ENCODE measurements around the gene LRFN2.

The LRFN2 gene

DNA sequence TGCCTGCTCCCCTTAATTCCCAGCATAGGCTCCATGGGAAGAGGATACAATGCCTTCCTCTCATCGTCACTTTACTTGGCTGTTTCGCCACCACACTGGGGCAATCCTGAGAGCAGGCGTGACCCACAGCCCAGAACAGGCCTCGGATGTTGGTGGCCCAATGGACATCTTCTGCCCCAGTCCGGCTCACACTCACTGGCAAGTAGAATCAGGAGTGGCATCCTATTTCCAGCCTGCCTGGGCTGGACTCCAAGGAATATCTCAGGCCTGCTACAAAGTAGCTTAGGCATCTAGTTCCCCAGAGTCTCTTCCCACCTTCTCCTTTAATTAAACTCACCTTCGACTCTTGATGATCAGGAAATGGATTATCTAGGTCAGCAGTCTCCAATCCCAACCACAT, 110.5 kb downstream of the LRFN2 start:
- no peak for DNase-seq (ENCODE audit: low spot score)

DNA sequence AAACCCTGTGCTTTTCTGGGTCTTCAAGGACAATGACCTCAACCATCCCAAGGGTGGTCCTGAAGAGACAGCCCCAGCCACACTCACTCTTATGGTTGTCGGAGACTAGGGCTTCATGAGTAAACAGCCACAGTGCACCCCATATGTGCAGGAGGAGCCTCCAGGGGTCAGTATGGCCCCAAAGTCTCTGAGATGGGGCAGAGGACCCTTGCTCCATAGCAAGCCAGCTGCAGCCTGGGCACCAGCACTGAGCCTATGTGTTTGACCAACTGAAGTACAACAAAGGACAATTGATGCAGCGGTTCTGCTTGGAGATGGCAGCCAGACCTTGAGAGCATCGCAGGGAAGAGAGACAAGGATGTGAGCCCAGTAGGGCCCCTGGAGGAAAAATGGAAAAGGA, 112.2 kb downstream of the LRFN2 start:
- peak; percentile 34 for DNase-seq (ENCODE audit: low spot score)

DNA sequence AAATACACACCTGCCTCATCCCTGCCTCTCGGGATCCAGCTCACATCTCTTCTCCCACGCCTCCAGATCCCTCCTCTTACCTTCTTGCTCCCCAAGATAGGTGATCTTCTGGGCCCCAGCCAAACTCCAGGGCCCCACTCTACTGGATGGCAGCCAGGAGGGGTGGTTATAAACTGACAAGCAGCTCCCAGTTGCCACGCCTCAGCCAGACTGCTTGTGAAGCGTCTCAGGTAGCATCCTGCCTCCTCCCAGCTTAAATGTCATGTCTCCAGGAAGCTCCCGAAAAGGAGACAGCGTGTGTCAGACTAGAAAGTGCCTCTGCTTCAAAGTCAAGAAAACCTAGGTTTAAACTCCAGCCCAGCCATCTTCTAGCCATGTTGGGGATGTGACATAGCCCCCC, 114.1 kb downstream of the LRFN2 start:
- no peak for DNase-seq (ENCODE audit: low spot score)

DNA sequence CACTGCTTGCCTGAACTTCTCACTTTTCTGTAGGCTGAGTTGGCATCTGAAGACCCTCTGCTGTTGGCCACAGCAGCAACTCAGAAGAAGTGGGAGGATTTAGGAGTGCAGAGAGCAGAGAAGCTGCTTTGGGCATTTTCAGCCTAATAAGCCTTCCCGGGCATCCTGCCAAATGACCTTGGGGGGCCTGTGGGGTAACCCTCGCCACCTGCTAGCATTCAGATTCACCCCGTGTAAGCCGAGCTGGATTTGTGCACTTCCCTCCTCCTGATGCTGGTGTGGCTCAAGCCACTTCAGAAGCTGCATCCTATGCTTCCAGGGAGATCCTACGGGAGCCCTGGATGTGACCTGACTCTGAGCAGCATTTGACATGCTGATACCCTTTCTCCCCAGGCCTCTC, 114.8 kb downstream of the LRFN2 start:
- DNase-seq (ENCODE audit: low spot score) = no peak

DNA sequence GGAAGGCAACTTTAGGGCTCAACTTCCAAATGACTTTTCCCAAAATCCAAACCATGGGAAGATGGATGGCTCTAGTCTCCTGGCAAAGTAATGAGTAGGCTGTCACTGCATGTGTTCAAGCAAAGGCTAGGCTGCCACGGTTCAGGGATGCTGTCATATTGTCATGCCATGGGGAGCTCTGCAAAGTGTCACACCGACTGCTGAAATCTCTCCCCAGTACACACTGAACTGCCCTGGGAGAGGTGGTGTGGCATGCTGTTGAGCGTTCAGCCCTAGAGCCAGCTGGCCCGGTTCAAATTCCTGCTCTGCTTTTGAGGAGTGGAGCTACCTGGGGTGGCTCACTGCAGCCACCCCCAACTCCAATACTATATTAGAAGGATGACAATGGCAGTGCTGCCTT, 115.9 kb downstream of the LRFN2 start:
- no peak for DNase-seq (ENCODE audit: low spot score)

DNA sequence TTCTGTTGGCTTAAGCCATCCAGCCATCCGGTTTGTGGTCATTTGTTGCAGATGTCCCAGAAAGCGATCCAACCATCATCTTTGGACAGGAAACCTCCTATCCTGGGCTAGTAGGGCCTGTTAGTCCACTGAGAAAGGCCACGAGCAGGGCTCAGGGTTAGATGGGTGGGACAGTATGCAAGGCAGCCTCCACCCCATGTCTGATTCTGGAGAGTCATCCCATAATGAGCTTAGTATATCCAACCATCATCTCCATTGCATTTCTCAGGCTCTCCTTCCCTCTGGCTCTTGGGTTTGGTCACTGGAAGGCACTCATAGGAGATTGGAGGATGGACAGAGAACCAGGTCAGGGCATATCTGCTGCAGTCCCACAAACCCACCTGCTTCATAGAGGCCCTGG, 117.8 kb downstream of the LRFN2 start:
- DNase-seq (ENCODE audit: low spot score) = no peak

DNA sequence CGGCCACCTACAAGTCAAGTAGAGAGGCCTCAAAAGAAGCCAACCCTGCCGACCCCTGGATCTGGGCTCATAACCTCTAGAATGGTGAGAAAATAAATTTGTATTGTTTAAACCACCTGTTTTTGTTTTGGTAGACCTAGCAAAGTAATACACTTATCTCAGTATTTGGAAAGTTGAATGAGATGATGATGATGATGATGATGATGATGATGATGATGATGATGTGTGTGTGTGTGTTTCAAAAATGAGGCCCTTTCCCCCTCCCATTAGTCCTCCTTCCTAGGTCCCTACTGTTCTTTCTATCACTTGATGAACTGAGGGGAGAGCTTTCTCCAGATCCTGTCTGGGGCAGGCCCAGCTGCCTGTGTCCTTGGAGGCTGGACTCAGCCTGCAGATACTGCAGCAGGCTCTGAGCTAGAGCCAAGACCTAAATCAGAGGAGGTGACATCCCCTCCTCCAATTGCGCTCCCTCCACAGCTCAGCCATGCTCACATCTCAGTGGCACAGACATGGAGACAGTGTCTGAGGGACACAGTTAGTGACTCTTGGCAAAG, 120.1 kb downstream of the LRFN2 start:
- DNase-seq (ENCODE audit: low spot score) = no peak

DNA sequence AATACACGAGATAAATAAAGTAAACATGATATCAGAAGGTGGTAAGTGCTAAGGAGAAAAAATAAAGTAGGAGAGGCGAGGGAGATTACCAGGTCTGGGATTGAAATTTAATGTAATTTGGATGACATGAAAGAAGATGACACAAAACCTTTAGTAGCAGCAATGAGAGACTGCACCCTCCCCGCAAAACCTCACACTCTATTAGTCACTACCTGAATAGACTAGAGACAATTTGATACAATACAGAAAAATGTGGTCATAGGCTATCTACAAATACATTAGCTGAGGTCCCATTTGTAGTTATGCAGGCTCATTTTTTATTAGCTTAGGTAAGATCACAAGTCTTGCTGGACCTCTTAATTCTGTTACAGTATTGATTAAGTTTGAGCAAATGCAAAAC, 125.5 kb downstream of the LRFN2 start:
- DNase-seq (ENCODE audit: low spot score) = no peak

DNA sequence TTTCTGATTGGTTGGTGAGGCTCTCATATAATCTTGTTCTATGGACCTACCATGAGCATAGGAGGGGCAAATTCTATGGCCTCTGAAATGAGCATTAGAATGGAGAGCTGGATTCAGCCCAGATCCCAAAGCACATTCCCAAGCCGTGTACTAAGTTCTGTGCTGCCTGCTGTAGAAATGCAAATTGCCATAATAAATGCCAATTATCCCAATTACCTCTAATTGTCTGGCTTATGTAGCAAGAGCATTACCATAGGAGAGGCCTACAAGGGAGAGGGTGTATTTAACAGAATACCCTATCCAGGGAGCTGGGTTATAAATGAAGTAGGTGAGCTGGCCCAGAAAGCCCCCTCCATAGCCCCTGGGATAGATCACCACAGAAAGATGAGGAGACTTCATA, 126.8 kb downstream of the LRFN2 start:
- DNase-seq (ENCODE audit: low spot score) = no peak

DNA sequence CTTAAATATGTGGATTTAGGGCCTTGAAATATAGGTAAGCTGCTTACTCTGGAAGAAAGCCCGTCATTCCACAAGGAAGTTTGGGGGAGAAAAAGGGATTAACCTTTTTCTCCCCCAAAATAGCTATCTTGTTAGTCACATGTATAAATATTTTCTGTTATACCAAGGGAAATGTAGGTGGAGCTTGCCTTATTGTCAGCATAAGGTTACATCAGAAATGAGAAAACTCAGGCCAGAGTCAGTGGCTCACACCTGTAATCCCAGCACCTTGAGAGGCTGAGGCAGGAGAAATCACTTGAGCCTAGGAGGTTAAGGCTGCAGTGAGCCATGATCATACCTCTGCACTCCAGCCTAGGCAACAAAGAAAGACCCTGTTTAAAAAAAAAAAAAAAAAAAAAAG, 129.9 kb downstream of the LRFN2 start:
- DNase-seq (ENCODE audit: low spot score) = no peak

DNA sequence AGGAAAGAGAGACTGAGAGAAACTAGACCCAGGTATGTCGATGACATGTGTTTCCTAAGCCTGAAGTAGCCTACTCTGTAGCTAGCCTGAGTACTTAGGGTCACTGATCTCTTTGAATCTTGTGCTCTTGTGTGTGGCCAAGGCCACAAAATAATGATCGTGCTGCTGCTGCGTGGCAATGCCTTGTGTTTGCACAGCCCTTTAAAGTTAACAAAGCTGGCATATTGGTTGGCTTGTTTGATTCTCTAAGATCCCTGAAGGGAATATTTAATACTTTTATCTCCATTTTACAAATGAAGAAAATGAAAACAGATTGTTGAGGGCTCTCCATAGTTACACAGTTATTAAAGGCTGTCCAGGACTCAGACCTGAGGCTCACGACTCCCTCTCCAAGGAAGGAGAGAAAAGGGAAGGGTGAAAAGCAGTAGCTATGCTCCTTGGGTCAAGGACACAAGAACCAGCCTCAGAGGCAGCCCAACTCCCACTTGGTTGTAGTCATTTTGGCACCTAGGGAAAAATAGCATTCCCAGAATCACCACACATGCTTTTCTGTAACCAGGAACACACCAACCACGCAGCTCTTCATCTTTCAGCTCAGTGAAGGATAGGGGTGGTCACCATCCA, 130.7 kb downstream of the LRFN2 start:
- no peak for DNase-seq (ENCODE audit: low spot score)

DNA sequence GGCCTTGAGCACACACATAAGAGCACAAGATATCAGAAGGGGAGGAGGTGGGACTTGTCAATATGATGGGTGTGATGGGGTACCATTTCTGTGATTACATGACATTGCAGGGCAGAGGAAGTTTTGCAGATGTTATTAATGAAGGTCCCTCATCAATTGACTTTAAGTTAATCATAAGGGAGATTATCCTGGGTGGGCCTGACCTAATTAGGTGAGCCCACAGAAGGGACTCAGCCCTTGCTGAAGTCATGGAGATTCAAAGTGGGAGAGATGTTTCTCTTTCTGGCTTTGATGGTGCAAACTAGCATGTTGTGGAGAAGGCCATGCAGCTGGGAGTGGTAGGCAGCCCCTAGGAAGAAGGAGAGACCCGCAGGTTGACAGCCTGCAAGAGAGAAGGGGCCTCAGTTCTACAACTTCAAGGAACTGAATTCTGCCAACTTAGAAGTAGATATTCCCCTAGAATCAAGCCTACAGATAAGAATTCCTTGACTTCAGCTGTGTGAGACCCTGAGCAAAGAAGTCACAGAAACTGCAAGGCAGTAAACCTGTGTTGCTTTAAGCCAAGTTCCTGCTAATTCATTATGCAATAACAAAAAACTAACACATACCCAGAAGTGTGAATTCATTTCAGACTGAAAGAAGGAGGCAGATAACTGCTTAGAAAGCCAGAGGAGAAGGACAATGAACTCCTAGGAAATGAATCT, 131.3 kb downstream of the LRFN2 start:
- DNase-seq (ENCODE audit: low spot score) = no peak

DNA sequence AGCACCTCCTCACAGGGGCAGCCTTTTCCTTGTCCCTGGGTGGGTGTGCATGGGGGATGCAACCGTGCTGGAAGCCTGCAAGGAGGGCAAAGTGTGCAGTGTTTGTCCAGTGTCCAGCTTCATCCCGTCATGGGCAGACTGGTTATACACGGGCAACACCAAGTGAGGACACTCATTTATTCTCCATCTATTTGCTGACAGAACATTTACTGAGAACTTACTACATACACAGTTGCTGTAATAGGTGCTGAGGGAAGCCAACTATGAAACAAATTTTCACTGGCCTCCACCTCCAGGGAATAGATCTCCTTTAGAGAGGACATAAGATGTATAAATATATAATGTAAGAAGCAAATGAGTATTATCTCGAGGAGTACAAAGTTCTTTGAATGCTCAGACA, 136.7 kb downstream of the LRFN2 start:
- DNase-seq (ENCODE audit: low spot score) = no peak

DNA sequence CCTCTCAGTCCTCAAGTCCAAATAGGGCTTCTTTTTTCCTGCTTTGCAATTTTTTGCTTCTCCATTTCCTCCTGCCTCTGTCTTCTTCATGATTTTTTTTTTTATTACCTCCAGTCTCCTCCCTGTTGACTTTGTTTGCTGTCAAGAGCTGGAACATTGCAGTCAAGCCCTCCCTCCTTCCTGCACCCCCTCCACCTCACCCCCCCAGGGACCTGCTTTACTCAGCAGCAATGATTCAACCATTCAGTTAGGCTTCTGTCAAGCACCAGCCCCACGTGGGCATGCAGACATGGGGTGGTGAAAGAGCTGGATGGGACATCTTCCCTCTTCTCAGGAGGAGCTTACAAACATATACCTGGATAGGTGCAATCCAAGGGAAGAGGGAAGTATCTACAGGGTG, 142.4 kb downstream of the LRFN2 start:
- DNase-seq (ENCODE audit: low spot score) = no peak

DNA sequence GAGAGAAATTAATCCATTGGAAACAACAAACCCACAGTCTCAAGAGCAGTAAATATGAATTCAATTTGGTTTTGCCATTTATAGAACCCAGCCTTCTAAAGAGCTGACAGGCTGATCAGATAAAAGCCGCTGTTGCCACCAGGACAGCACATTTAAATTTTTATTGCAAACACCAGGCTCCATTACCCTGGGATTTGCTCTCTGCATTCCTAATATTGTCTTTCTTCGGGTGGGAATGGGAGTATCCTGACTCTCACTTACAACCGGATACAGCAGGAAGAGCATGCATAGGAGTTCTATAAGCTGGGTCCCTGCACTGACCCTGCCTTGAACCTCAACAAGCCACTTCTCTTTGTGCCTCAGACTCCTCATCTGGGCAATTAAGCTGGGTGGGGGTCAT, 142.9 kb downstream of the LRFN2 start:
- DNase-seq (ENCODE audit: low spot score) = no peak

DNA sequence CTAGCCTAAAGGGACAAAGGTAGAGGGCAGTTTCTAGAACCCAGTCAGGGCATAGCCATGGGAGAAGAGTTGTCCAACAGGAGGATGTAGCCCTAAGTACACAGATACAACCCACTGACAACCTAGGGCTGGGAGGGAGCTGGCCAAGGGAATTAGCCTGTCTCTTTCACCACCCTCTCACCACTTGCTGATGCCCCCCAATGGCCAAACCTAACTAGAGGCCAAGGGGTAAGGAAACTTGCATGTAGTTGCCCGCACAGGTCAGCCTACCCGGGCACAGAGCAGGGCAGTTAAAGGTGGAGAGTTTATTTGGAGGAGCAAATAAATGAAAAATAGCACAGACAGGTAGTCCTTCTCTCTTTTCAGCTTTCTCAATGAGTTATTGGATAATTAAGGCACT, 143.3 kb downstream of the LRFN2 start:
- no peak for DNase-seq (ENCODE audit: low spot score)

DNA sequence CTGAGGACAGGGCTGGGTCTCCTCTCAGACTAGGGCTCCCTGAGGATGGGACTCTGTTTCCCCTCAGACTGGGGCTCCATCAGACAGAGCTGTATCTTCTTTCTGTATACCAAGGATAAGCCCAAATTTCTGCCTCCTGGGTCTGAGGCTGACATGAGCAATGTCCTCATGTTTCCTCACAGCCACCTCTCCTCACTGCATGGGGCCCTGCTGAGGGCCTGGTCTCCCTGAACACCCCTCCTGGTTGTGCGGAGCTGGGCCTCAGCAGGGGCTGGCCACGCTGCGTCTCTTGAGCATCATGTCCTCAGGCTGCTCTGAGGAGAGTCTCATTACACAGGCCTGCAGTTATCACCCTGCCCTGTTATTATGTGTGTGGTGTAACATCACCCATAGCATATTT, 144.6 kb downstream of the LRFN2 start:
- no peak for DNase-seq (ENCODE audit: low spot score)

DNA sequence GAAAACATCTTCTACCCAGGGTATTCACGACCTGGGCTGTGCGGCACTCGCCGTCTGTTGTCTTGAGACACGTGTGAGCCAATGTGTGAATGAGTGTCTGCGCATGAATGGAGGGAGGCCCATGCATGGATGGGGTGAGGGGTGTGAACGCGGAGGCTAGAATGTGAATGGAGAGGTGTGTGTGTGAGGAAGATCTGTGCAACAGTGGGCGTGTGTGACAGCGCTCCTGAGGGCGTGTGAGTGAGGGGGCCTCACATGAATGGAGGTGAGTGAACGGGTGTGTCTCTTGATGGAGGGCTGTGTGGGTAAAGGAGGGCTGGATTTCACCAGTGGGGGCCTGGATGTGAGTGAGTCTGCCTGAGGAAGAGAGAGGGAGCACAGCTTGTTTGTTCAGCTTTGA, 146.0 kb downstream of the LRFN2 start:
- DNase-seq (ENCODE audit: low spot score) = no peak

DNA sequence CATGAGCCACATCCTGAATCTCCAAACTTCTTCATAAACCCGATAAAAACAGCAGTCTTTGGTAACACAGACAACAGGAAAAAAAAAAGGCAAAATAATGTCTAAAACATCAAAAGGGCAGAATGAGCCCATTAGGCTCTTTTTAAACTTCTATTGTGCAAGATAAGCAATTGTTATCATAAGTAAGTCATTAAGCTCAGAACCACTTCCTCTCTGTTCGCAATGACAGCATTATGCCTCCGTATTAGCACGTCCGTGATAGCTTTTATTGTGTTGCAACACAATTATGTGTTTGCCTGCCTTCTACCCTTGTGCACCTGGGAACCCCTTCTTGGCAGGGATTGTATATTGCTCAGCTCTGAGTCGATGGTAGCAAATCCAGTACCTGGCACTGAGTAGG, 147.1 kb downstream of the LRFN2 start:
- DNase-seq (ENCODE audit: low spot score) = no peak

DNA sequence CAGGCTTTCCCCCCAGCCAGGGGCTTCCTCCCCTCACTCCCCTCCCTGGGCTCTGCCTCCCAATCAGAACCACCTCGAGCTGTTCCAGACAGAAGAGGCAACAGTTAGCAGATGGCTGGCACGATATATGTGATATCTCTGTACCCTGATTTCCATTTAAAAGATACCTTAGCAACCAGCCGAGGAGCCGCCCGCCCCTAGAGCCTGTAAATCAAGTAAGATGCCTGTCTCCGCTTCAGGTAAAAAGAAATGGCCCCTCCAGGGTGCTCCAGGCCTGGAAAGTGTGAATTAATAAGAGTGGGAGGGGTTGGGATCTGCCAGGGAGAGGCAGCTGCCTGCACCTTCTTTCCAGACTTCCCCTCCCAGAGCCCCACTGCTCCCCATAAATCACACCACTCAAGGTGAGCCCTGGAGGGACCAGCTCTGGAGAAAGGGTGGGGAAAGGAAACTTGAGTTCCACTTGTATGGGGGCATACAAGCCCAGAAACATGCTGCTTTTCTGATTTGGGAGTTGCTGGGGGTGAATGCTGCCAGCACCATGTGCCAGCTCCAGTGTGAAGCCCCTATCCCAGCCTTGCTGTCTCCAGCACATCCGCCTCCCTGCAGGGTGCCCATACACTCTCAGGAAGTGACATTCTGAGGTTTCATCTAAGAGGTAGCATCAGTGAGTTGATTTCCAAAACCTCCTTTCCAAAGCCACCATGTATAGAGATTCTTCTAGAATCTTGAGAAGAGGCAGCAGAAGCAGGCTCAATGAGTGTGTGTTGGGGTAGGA, 148.0 kb downstream of the LRFN2 start:
- DNase-seq (ENCODE audit: low spot score) = no peak

DNA sequence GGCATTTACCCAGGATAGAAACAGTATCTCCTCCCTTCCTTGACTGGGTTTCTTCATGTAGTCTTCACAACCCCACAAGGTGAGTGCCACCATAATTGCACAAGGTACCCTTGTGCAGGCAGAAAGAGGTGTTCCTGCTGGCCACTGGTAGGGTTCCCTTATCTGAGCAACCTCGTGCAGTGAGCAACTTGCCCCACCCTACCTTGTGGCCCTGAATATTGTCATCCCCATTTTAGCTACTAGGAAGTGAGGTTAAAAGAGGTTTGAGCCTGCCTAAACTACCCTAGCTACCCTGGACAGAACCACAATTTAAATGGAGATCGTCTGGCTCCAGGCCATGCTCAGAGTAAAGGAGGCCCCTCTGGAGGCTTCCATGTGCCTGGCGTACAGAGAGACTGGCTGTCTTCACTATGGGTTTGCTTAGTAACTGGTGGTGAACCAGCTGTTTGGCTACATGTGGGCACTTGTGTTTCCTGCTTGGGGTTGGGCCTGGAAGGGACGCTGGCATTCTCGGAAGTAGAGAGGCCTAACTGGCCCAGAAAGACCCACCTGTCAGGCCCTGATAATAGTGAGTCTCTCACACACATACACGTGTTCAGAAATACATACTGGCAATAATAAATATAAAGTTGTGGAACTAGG, 148.8 kb downstream of the LRFN2 start:
- no peak for DNase-seq (ENCODE audit: low spot score)

DNA sequence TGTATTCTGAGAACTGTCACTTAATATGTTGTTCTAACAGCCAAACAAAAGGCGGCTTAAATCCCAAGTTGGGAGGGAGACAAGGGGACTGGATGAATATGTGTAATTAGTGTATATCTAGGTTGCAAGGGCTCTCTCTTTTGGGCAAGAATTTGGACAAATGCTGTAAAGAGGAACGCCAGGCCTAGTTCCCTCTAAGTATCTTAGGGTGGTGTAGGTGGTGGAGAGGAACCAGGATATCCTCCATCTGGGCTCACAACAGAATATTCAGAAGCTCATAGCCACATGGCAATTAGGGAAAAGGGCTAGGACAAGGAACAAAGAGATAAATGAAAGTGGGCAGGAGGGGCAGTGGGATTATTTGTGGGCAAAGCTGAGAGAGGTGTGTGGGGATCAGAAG, 149.5 kb downstream of the LRFN2 start:
- DNase-seq (ENCODE audit: low spot score) = no peak
